Ovary (tissue), 3 donors: Measurements from ENCODE around the gene F8.

Source experiments
- CTCF ChIP-seq, 3 donors: fragments of 450-650 bp in 2 of 3; fragments of 200-600 bp in 1 of 3; IDR thresholded peaks; one replicate each; pipeline versions ENCODE4 v1.5.1 to v1.8.0; 2016 to 2022; ENCODE audit warnings: antibody characterized with exemption in 3 of 3, mild to moderate bottlenecking in 1 of 3
- EP300 ChIP-seq: sonication (generic); formaldehyde crosslinking; IDR thresholded peaks from one replicate; pipeline ENCODE4 v1.6.1; 2017; ENCODE audit warnings: antibody characterized with exemption
- donor health status: DM: no; HTN: no; CAD: no.

- TF ChIP-seq CTCF (IDR thresholded peaks at IDR 0.05) (no peak), EP300 (no peak)
Measured at GRCh38 chrX:154793084-154793795, 229.3 kb downstream of the F8 start.
